ENCODE results near the gene GGCX. TPM values are rescaled to one million over a fixed set of nuclear protein-coding genes. Genes with fewer than 3 reads are reported as not detected.

GGCX gene
- total and polyA plus RNA-seq, 9 of the 15 experiments (the other 6 are each of a cell fraction or from before 2014, with no cell fraction given), result 14.4 to 47.1 (median 28.1) TPM

- TF ChIP-seq ZNF395 (CRISPR knock-in tag; IDR thresholded peaks at IDR 0.05) (peak; percentile 96), GATA2 (CRISPR knock-in tag; IDR thresholded peaks at IDR 0.05) (no peak), POLR3G (IDR thresholded peaks at IDR 0.05; ENCODE audit: extremely low read depth, insufficient read length, insufficient replicate concordance) (no peak), ZNF444 (CRISPR knock-in tag; IDR thresholded peaks at IDR 0.05) (0 out of 2 replicates have a peak, but pooled peaks have one; percentile 35), POLR3A (IDR thresholded peaks at IDR 0.05; ENCODE audit: borderline replicate concordance, extremely low read depth, insufficient read depth, insufficient read length) (no peak), SMAD4 (CRISPR knock-in tag; conservative IDR thresholded peaks at IDR 0.05) (peak; percentile 95), ZNF445 (CRISPR knock-in tag; IDR thresholded peaks at IDR 0.05; ENCODE audit: low read depth) (0 out of 2 replicates have a peak, but pooled peaks have one; percentile 59), POLR2H (tag; IDR thresholded peaks at IDR 0.05; ENCODE audit: low read depth) (peak; percentile 52), ZSCAN32 (CRISPR knock-in tag; IDR thresholded peaks at IDR 0.05) (0 out of 2 replicates have a peak, but pooled peaks have one; percentile 53), TGIF2 (CRISPR knock-in tag; IDR thresholded peaks at IDR 0.05) (no peak), ZNF75A (CRISPR knock-in tag; IDR thresholded peaks at IDR 0.05) (peak; percentile 44; the same call in 1 of the 2 replicates), BCL6 (CRISPR knock-in tag; IDR thresholded peaks at IDR 0.05) (peak; percentile 85), GTF2E2 (tag; IDR thresholded peaks at IDR 0.05) (no peak), ZNF431 (CRISPR knock-in tag; IDR thresholded peaks at IDR 0.05) (no peak), MYBL2 (IDR thresholded peaks at IDR 0.05; ENCODE audit: low read depth) (no peak), MYBL2 (CRISPR knock-in tag; IDR thresholded peaks at IDR 0.05; ENCODE audit: borderline replicate concordance) (no peak)
- TF ChIP-seq, protein P1, sequence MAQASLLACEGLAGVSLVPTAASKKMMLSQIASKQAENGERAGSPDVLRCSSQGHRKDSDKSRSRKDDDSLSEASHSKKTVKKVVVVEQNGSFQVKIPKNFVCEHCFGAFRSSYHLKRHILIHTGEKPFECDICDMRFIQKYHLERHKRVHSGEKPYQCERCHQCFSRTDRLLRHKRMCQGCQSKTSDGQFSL (CRISPR knock-in tag; IDR thresholded peaks at IDR 0.05), result no peak
- TF ChIP-seq, protein P1 (tag; IDR thresholded peaks at IDR 0.05), result peak in 1 of 2 experiments; percentile 92; a peak in 2 of 4 replicates
- TF ChIP-seq, protein P2, sequence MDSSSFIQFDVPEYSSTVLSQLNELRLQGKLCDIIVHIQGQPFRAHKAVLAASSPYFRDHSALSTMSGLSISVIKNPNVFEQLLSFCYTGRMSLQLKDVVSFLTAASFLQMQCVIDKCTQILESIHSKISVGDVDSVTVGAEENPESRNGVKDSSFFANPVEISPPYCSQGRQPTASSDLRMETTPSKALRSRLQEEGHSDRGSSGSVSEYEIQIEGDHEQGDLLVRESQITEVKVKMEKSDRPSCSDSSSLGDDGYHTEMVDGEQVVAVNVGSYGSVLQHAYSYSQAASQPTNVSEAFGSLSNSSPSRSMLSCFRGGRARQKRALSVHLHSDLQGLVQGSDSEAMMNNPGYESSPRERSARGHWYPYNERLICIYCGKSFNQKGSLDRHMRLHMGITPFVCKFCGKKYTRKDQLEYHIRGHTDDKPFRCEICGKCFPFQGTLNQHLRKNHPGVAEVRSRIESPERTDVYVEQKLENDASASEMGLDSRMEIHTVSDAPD (CRISPR knock-in tag; IDR thresholded peaks at IDR 0.05), result peak; percentile 65; the same call in 1 of the 2 replicates
- TF ChIP-seq, protein P3, sequence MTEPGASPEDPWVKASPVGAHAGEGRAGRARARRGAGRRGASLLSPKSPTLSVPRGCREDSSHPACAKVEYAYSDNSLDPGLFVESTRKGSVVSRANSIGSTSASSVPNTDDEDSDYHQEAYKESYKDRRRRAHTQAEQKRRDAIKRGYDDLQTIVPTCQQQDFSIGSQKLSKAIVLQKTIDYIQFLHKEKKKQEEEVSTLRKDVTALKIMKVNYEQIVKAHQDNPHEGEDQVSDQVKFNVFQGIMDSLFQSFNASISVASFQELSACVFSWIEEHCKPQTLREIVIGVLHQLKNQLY (CRISPR knock-in tag; conservative IDR thresholded peaks at IDR 0.05), result no peak
- TF ChIP-seq, protein P4, sequence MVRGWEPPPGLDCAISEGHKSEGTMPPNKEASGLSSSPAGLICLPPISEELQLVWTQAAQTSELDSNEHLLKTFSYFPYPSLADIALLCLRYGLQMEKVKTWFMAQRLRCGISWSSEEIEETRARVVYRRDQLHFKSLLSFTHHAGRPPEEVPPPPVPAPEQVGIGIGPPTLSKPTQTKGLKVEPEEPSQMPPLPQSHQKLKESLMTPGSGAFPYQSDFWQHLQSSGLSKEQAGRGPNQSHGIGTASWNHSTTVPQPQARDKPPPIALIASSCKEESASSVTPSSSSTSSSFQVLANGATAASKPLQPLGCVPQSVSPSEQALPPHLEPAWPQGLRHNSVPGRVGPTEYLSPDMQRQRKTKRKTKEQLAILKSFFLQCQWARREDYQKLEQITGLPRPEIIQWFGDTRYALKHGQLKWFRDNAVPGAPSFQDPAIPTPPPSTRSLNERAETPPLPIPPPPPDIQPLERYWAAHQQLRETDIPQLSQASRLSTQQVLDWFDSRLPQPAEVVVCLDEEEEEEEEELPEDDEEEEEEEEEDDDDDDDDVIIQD (CRISPR knock-in tag; IDR thresholded peaks at IDR 0.05), result 0 out of 2 replicates have a peak, but pooled peaks have one; percentile 35
These were observed 63.2 kb downstream of the GGCX start (continued) for GRCh38 chr2:85497944-85498630.

Measured in K562 (cell line).